ENCODE measurements around the gene PHF12.
"Not testable (repeated sequence)": the region's sequence is repeated elsewhere in the genome, so short reads cannot be mapped to it uniquely, and the experiment has no call there.

Gene PHF12

GRCh38 chr17:28900986-28901726, 50.2 kb downstream of the PHF12 start:
- no peak for FAIRE-seq

GRCh38 chr17:28899212-28899815, 52.0 kb downstream of the PHF12 start:
- FAIRE-seq, result no peak

GRCh38 chr17:28898527-28898955, 52.8 kb downstream of the PHF12 start:
- no peak for FAIRE-seq

- no peak for FAIRE-seq
These were observed 53.4 kb downstream of the PHF12 start for GRCh38 chr17:28897769-28898526.

GRCh38 chr17:28896884-28897768, 54.2 kb downstream of the PHF12 start, which contains the start of gene FLOT2:
Gene FLOT2 (minus strand): TSS chr17:28897733. CDS start chr17:28897574, 159 bp downstream.
- no peak for FAIRE-seq

GRCh38 chr17:28896491-28896883, 54.8 kb downstream of the PHF12 start:
- no peak for FAIRE-seq

GRCh38 chr17:28895794-28896447, 55.4 kb downstream of the PHF12 start:
- FAIRE-seq, result no peak

GRCh38 chr17:28893248-28894183, 57.8 kb downstream of the PHF12 start:
- FAIRE-seq, result not testable (repeated sequence)

GRCh38 chr17:28892024-28892423, 59.3 kb downstream of the PHF12 start:
- no peak for FAIRE-seq

GRCh38 chr17:28891201-28891600, 60.1 kb downstream of the PHF12 start:
- no peak for FAIRE-seq

GRCh38 chr17:28889996-28890395, 61.3 kb downstream of the PHF12 start:
- no peak for FAIRE-seq

GRCh38 chr17:28888832-28889231, 62.5 kb downstream of the PHF12 start:
- FAIRE-seq, result no peak

- FAIRE-seq, result no peak
These were observed 63.3 kb downstream of the PHF12 start for GRCh38 chr17:28887871-28888471.

GRCh38 chr17:28885951-28886350, 65.4 kb downstream of the PHF12 start:
- FAIRE-seq, result no peak

- FAIRE-seq, result no peak
These were observed 66.0 kb downstream of the PHF12 start for GRCh38 chr17:28885363-28885762.

- no peak for FAIRE-seq
These were observed 67.2 kb downstream of the PHF12 start for GRCh38 chr17:28883967-28884702.

GRCh38 chr17:28882154-28882895, 69.0 kb downstream of the PHF12 start:
- FAIRE-seq, result no peak

- no peak for FAIRE-seq
These were observed 69.7 kb downstream of the PHF12 start for GRCh38 chr17:28881533-28882056.

GRCh38 chr17:28880572-28880945, 70.8 kb downstream of the PHF12 start:
- no peak for FAIRE-seq

Data from A204.1 (cell line).